Ramos (cell line): ENCODE measurements around the gene MAP2K6.

Source experiments
- in situ Hi-C: fragments of 300-500 bp; cut with MboI; formaldehyde crosslinking; loops from one replicate; pipeline ENCODE4 v1.14.3; 2022; ENCODE audit warnings: low sequenced_read_pairs; ENCODE audit not compliant: unreplicated experiment

Gene MAP2K6

DNA sequence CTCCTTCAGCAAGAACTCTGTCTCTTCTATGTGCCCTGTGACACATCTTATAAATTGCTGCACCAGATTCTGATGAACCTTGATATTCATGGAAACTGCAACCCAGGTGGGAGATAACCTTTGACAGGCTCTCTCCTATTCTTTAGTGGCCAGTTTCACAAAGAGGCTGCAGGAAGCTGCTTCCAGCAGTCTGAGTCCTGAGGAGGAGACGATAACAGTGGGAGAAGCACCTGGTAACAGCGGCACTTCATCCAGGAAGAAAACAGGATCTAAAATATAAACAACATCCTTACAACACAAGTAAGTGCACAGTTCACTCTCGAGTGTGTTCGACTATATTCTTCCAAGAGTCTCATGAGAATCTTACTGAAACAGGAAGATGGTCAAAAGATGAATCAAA, 180.1 kb downstream of the MAP2K6 start:
- in situ Hi-C loops: loop anchor here (25.0 kb wide), 2 partner anchors 1357 to 1782 kb away; partner anchors contain the start of gene AMZ2

DNA sequence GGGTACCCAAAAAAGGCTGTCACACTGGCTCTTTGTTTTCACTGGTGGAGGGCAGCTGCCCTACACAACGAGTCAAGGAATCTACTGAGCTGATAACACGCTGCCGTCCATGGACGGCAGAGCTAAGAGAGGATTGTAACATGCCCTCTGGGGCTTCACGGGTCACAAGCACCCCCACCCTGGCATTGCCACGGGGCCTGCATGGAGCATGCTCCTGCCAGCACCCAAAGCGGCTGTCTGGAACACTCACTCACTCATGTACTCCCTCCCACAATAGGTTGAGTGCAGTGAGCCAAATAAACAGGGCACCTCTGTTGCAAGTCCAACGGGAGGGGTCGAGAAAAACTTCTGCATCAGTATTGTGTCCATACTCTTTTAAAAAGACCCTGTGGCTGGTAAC, 181.6 kb downstream of the MAP2K6 start:
- in situ Hi-C loops: loop anchor here (25.0 kb wide), 2 partner anchors 1359 to 1784 kb away; partner anchors contain the start of gene AMZ2

DNA sequence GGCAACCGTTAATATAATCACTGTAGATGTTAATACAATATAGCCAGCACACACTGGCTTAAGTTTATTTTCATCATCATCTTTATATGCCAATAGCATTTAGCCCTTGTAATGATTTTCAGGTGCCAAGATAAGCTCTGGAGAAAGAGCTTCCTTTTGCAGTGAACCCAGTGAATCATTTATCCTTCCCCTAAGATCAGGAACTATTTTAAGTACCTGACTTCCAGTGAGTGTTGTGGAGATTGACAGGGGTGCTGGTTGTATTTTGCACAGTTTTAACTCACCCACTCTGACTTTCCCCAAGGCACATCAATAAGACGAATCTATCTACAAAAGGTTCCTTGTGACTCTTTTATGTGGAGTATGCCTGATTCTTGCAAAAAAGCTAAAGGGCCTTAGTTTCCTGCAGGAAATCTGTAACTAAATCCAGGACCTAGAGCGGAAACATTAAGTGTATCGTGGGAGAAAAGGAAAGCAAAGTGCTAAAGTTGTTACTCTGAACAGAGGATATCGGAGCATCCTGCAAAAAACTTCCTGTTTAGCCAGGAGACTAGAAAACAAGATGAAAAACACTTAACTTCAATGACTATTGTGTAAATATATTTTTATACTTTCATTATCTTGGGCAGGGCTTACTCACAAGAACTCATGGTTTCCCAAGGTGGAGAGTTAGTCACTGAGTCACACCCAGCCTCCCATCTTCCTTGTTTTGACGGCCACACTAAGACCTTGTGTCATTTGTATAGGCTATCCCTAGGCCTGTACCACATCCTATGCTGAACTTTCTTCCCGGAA, 183.6 kb downstream of the MAP2K6 start:
- in situ Hi-C loops: loop anchor here (25.0 kb wide), 2 partner anchors 1361 to 1786 kb away; partner anchors contain the start of gene AMZ2

DNA sequence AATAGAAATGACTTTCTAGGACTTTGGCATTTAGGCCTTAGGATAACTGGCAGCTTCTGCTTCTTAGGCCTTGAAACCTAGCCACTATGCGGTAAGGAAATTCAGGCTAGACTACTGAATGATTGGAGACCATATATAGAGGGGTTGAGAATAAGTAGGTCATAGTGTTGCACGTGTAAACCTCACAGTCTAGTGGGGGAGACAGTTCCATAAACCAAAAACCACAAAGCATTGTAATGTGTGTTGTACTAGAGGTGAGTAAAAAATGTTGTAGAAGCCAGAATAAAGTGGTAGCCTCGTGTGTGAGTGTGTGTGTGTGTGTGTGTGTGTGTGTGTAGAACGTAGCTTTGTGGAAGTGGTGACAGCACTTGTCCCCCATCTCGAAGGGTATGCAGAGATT, 188.5 kb downstream of the MAP2K6 start:
- in situ Hi-C loops: no loop called here
